ENCODE measurements around the gene GLCCI1.

Gene GLCCI1

GRCh38 chr7:7979558-7979957 lies 11.0 kb downstream of the GLCCI1 start:
- no peak overlapping the region for H3K4me2 ChIP-seq (ENCODE audit: low read length)
- H3K9ac ChIP-seq (ENCODE audit: low read length) = no peak overlapping the region
- no peak overlapping the region for H2AFZ ChIP-seq (ENCODE audit: low read length)
- no peaks in the 10 kb centered on the region for H3K9me2 ChIP-seq (ENCODE audit: low read depth, low read length)
- peaks cover 10% of the 10 kb centered on the region; the same call in 1 of the 2 replicates for H3K36me3 ChIP-seq (ENCODE audit: insufficient read depth, low read length)
- H3F3A ChIP-seq (ENCODE audit: insufficient read depth, low read length) = no peaks in the 10 kb centered on the region
- peaks cover 79% of the 10 kb centered on the region for H3K4me1 ChIP-seq (ENCODE audit: insufficient read depth, low read length, severe bottlenecking)
- no peak overlapping the region for H3K27ac ChIP-seq (ENCODE audit: low read depth, low read length, poor library complexity, severe bottlenecking)
- H3K27me3 ChIP-seq (ENCODE audit: insufficient read depth, low read length) = no peaks in the 10 kb centered on the region
- H4K20me1 ChIP-seq (ENCODE audit: insufficient read depth, low read length) = no peaks in the 10 kb centered on the region
- H3K4me3 ChIP-seq (ENCODE audit: low read depth, low read length, poor library complexity, severe bottlenecking) = no peak overlapping the region
- peaks cover 100% of the 10 kb centered on the region for H3K79me2 ChIP-seq (ENCODE audit: insufficient read depth, low read length)
- TF ChIP-seq CTCF (IDR thresholded peaks at IDR 0.05; ENCODE audit: low read length) (no peak), EZH2 (IDR thresholded peaks at IDR 0.05; ENCODE audit: borderline replicate concordance, low read length) (no peak)
- no peaks in the 10 kb centered on the region for H3K9me3 ChIP-seq (ENCODE audit: low read length)

GRCh38 chr7:7980134-7980533 lies 11.5 kb downstream of the GLCCI1 start:
- H3K79me2 ChIP-seq (ENCODE audit: insufficient read depth, low read length) = peaks cover 100% of the 10 kb centered on the region
- no peak overlapping the region for H3K4me3 ChIP-seq (ENCODE audit: low read depth, low read length, poor library complexity, severe bottlenecking)
- no peaks in the 10 kb centered on the region for H3K9me3 ChIP-seq (ENCODE audit: low read length)
- H3K4me1 ChIP-seq (ENCODE audit: insufficient read depth, low read length, severe bottlenecking) = peaks cover 79% of the 10 kb centered on the region
- TF ChIP-seq CTCF (IDR thresholded peaks at IDR 0.05; ENCODE audit: low read length) = no peak
- TF ChIP-seq EZH2 (IDR thresholded peaks at IDR 0.05; ENCODE audit: borderline replicate concordance, low read length) = no peak
- H4K20me1 ChIP-seq (ENCODE audit: insufficient read depth, low read length) = no peaks in the 10 kb centered on the region
- H3F3A ChIP-seq (ENCODE audit: insufficient read depth, low read length) = no peaks in the 10 kb centered on the region
- no peaks in the 10 kb centered on the region for H3K9me2 ChIP-seq (ENCODE audit: low read depth, low read length)
- H3K27ac ChIP-seq (ENCODE audit: low read depth, low read length, poor library complexity, severe bottlenecking) = no peak overlapping the region
- peaks cover 6% of the 10 kb centered on the region; the same call in 1 of the 2 replicates for H3K36me3 ChIP-seq (ENCODE audit: insufficient read depth, low read length)
- H3K9ac ChIP-seq (ENCODE audit: low read length) = no peak overlapping the region
- H3K27me3 ChIP-seq (ENCODE audit: insufficient read depth, low read length) = no peaks in the 10 kb centered on the region
- no peak overlapping the region for H2AFZ ChIP-seq (ENCODE audit: low read length)
- no peak overlapping the region for H3K4me2 ChIP-seq (ENCODE audit: low read length)

- Histone ChIP-seq H3K9ac (ENCODE audit: low read length) (no peak overlapping the region), H3K4me1 (ENCODE audit: insufficient read depth, low read length, severe bottlenecking) (peaks cover 69% of the 10 kb centered on the region), H3K27me3 (ENCODE audit: insufficient read depth, low read length) (no peaks in the 10 kb centered on the region), H3K9me3 (ENCODE audit: low read length) (no peaks in the 10 kb centered on the region), H3K79me2 (ENCODE audit: insufficient read depth, low read length) (peaks cover 99% of the 10 kb centered on the region), H2AFZ (ENCODE audit: low read length) (no peak overlapping the region), H3K27ac (ENCODE audit: low read depth, low read length, poor library complexity, severe bottlenecking) (no peak overlapping the region), H3F3A (ENCODE audit: insufficient read depth, low read length) (no peaks in the 10 kb centered on the region), H3K4me2 (ENCODE audit: low read length) (no peak overlapping the region), H3K9me2 (ENCODE audit: low read depth, low read length) (no peaks in the 10 kb centered on the region), H3K4me3 (ENCODE audit: low read depth, low read length, poor library complexity, severe bottlenecking) (no peak overlapping the region), H3K36me3 (ENCODE audit: insufficient read depth, low read length) (peaks cover 6% of the 10 kb centered on the region; the same call in 1 of the 2 replicates), H4K20me1 (ENCODE audit: insufficient read depth, low read length) (no peaks in the 10 kb centered on the region)
- no peak for TF ChIP-seq CTCF (IDR thresholded peaks at IDR 0.05; ENCODE audit: low read length)
- TF ChIP-seq EZH2 (IDR thresholded peaks at IDR 0.05; ENCODE audit: borderline replicate concordance, low read length) = no peak
These were observed 14.3 kb downstream of the GLCCI1 start for GRCh38 chr7:7982904-7983303.

Data from OCI-LY1 (cell line).